Esophagus muscularis mucosa (tissue), 4 donors: ENCODE measurements around the gene CELF3.

Experiments used
- EP300 ChIP-seq: sonication (generic); formaldehyde crosslinking; IDR thresholded peaks from one replicate; pipeline ENCODE4 v1.6.1; 2017; ENCODE audit warnings: antibody characterized with exemption
- POLR2A ChIP-seq: fragments of 450-650 bp; IDR thresholded peaks from one replicate; pipeline ENCODE4 v1.6.1; 2017; ENCODE audit warnings: antibody characterized with exemption, moderate library complexity, mild to moderate bottlenecking, low read depth
- POLR2AphosphoS5 ChIP-seq, 2 donors: sonication (generic); formaldehyde crosslinking; IDR thresholded peaks; one replicate each; pipeline ENCODE4 v1.6.1; 2017; ENCODE audit warnings: antibody characterized with exemption in 2 of 2
- TF ChIP-seq, protein P1 (sequence below), 3 experiments: fragments of 200-600 bp in 2 of 3; fragments of 450-650 bp in 1 of 3; sonication (generic) in 2 of 3; IDR thresholded peaks; one replicate each; pipeline ENCODE4 v1.5.1; 2017 to 2019; ENCODE audit warnings: antibody characterized with exemption in 3 of 3, mild to moderate bottlenecking in 2 of 3, moderate library complexity in 1 of 3

- TF ChIP-seq, protein P1, sequence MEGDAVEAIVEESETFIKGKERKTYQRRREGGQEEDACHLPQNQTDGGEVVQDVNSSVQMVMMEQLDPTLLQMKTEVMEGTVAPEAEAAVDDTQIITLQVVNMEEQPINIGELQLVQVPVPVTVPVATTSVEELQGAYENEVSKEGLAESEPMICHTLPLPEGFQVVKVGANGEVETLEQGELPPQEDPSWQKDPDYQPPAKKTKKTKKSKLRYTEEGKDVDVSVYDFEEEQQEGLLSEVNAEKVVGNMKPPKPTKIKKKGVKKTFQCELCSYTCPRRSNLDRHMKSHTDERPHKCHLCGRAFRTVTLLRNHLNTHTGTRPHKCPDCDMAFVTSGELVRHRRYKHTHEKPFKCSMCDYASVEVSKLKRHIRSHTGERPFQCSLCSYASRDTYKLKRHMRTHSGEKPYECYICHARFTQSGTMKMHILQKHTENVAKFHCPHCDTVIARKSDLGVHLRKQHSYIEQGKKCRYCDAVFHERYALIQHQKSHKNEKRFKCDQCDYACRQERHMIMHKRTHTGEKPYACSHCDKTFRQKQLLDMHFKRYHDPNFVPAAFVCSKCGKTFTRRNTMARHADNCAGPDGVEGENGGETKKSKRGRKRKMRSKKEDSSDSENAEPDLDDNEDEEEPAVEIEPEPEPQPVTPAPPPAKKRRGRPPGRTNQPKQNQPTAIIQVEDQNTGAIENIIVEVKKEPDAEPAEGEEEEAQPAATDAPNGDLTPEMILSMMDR (IDR thresholded peaks at IDR 0.05): no peak
- no peak for TF ChIP-seq POLR2AphosphoS5 (IDR thresholded peaks at IDR 0.05)
- TF ChIP-seq EP300: no peak
- TF ChIP-seq POLR2A: no peak
Observed at GRCh38 chr1:151713874-151714273, 2.7 kb downstream of the CELF3 start.
